A172 (cell line): ENCODE data around the gene CTR9. TPM values are rescaled to one million over a fixed set of nuclear protein-coding genes. Genes with fewer than 3 reads are reported as not detected.
A peak's percentile ranks its signal among the peaks of the same experiment; 100 is the strongest.

ENCODE experiments used
- DNase-seq: peaks from one replicate; pipeline ENCODE4 v3.0.0-alpha.2; 2015; ENCODE audit warnings: low spot score
- total RNA-seq: library from RNA; depleted of rRNA; stranded (reverse); fragments of >200 nt; shearing (Covaris generic); gene quantifications from 2 replicates; pipeline ENCODE4 v1.2.3, GENCODE V29; 2014

Gene CTR9
- total RNA-seq, 1 experiment from 2014 or later = 22.6 TPM

DNA sequence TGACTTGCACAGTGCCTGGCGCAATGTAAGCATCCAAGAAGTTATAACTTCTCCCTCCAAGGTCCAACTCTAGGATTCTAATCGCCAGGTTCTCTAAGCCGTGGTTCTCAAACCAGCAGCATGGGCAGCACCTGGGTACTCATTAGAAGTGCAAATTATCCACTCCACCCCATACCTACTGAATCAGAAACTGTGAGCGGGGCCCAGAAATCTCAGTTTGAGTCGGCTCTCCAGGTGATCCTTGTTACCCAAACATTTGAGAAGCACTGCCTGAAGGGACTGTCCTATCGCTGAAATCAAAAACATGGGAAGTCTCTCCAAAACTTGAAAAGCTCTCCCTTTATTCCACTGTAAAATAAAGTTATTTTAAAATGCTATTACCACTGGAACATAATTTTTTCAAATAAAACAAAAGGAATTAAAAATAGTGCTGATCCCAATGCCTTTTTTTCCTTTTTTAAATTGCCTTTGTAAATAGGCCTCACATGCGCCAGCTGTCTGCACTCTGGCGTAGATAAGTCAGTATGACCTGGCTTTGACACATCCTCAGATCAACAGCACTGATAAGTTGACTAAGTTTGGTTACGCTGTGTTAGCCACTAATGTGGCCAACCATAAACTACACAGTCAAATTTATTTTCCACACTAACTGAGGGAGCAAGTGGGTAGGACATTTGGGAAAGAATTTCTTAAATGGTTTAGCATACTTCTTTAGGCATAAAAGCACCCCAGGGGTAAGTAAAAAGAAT, 8.4 kb upstream of the CTR9 start:
- peak; percentile 59 for DNase-seq

- no peak for DNase-seq
Measured at GRCh38 chr11:10743354-10744000, 7.6 kb upstream of the CTR9 start.

- DNase-seq = no peak
Measured at GRCh38 chr11:10744206-10744605, 6.8 kb upstream of the CTR9 start.

GRCh38 chr11:10746871-10747270, 4.2 kb upstream of the CTR9 start:
- DNase-seq = no peak

DNA sequence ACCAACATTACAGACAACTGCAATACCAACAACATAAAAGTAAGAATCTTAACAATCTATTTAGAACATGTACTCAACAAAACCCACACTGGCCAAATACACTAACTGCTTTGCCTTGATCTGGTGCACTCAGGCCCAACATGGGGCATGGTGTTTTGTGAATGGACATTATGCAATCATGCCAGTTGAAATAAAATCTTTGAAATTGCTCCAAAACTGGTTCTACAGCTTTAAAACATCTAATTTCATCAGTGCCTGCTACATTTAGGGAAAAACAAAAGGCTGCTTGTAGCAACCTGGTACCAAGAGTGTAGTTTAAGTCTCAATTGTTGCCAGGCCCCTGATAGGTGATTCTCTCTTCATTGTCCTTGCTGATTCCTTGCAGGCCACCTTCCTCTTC, 3.3 kb upstream of the CTR9 start:
- no peak for DNase-seq

- DNase-seq = no peak
Measured at GRCh38 chr11:10749476-10749875, 1.6 kb upstream of the CTR9 start.

DNA sequence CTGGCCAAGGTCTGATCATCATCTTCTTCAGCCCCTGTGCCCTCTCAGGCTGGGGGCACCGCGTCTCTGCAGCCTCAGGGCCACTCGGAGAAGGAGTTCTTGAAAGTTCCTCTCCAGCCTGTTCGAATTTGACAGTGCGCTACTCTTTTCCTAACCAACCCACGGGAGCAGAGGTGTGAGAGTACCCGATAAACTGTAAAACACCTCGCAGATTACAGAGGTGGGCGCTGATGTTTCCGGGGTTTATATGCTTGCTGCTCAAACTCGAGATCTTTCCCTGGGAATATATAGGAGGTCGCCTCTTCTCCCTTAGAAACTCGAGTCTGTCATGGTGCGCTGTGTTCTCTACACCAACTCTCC, 515 bp downstream of the CTR9 start:
- DNase-seq = no peak

- DNase-seq = no peak
Measured at GRCh38 chr11:10752061-10752460, 1.0 kb downstream of the CTR9 start.

DNA sequence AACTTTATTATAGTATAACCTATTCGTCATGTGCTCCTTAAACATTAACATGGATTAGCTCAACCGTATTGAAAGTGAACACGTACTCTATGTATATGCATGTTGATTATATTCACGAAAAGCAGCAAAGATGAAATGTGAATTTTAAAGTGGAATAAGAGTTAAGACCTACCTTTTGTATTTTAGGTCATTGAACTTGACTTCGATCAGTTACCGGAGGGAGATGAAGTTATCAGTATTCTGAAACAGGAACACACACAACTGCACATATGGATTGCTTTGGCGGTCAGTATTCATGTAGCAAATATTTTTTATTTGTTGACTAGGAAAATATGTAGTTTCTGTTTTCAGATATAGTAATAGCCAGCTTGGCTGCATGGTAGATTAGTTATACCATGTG, 1.4 kb downstream of the CTR9 start:
- no peak for DNase-seq

GRCh38 chr11:10758957-10759356, 7.9 kb downstream of the CTR9 start:
- no peak for DNase-seq

- no peak for DNase-seq
Measured at GRCh38 chr11:10761085-10761698, 10.1 kb downstream of the CTR9 start.

- no peak for DNase-seq
Measured at GRCh38 chr11:10762185-10762584, 11.1 kb downstream of the CTR9 start.

DNA sequence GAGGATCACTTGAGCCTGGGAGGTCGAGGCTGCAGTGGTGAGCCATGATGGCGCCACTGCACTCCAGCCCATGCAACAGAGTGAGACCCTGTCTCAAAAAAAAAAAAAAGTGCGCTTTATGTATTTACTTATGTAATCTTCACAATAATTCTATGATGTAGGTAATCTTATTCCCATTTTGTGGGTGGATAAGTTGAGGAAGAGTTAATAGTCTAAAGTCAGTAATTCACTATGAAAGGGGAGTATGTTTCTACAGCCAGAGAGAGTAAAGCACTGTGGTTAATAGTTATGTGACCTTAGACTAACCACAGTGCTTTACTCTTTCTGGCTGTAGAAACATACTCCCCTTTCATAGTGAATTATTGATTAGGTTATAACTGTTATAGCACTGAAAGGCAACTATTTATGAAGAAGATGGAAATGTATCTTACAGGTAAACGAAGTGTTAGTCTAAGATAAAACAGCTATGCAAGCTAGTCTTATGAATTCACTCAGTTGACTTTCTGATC, 11.9 kb downstream of the CTR9 start:
- no peak for DNase-seq

- no peak for DNase-seq
Measured at GRCh38 chr11:10763766-10764165, 12.7 kb downstream of the CTR9 start.

- no peak for DNase-seq
Measured at GRCh38 chr11:10764412-10764811, 13.4 kb downstream of the CTR9 start.

DNA sequence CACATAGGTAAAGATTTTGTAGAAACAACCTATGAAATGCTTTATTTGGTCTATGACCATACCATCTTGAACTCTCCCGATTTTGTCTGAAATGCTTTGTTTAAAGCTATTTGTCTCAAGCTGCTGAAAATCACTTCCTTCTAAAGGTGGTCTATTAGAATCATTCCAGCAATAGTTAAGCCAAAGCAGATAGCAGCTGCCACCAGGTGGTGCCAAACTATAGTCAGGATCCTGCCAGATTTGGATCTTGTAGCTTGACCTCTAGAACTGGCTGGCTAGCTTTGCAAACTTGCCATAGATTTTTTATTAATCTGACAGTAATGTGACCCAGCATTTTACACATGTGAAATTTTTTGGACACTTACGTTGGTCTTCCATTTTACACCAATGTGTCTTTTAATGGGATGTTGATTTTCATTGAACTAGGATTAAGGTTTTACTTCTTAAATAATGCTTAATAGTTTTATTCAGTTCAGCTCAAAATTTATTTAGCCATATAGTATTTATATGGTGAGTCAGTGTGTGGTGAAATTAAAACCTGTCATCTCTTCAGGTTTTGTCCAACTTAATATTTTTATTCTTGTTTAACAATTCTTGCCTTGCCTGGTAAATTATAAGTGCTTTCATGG, 19.7 kb downstream of the CTR9 start:
- peak; percentile 59 for DNase-seq

DNA sequence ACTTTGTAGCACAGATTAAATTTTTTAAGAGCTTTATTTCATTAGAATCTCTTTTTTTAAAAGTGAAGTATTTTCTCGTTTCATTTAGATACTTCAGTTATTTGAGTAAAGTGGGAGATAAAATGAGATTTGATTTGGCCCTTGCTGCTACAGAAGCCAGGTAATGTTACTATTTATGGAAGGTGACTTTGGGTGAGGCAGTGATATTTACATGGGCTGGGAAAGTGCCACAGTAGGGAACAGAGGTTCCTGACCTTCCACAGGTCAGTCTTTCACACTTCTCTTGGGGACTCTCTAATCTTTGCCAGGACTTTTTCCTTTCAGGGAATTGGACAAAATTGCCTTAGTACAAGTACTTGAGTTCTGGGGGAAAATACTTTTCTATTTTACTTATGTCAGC, 20.4 kb downstream of the CTR9 start:
- no peak for DNase-seq

DNA sequence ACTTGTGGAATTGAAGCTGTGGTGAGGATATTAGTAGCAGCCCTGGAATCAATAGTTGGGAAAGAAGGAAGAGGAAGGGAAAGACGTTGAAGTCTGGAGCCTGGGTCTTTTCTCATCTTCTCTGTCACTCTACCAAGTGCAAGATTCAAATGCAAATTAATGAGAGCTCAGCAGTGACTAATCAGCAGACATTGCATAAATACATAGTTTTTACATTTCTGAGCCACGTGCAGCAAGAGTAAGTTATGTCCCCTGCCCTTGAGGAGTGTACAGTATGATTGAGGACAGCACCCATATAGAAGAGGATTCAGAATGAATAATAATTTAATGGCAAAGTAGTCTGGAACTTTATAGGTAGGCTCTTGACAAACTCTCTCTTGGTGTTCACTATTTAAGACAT, 23.8 kb downstream of the CTR9 start:
- DNase-seq = no peak

DNA sequence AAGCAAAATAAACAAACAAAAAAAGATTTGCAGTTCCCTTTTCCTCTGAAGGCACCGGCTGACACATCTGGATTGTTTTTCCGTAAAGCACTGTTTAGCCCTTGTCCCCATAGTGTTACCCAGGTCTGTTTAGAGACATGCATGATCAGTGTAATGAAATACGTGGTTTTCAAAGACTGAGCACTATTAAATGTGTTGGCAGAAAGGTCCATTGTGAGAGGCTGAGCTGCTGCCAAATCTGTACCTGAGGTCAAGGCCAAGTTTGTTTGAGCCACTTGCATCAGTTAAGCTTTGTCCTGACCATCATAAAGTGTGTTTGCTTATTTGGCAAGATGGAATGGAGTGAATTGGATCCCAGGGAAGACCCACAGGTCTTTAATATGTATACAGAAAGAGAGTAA, 26.3 kb downstream of the CTR9 start:
- DNase-seq = no peak

DNA sequence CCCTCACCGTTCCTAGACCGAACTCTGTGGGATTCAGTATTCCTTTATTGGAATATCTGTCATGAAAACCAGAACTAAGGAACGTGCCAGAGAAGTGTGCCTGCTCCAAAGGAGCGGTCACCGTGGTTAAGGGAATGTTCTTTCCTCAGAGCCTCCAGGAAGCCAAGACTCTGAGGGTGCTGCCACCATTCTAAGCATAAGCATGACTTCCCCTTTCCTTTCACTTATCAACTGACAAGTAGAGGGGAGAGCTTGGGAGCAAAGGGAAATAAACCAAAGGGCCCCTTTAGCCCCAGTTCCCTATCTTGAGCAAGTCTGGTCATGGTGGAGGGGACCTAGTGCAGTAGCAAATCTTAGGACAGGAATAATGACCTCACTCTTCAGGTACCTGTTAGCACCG, 26.8 kb downstream of the CTR9 start:
- no peak for DNase-seq

- no peak for DNase-seq
Measured at GRCh38 chr11:10778217-10778970, 27.3 kb downstream of the CTR9 start.

DNA sequence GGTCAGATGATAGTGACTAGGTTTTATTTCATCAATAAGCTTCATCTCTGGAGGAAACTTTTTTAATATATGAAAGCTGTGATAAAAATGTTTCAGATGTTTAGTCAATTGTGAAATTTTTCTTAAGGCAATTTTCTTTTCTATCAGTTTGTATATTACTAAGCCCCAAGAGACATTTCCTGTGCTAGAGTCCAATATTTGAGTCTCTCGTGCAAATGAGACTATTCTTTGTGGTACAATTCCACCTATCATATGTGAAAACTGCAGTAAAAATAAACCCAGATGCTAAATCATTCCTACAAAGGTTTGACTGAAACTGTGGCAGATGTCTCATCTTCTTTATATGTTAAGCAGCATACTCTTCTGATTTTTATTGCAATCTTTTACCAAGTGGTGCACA, 28.0 kb downstream of the CTR9 start:
- DNase-seq = no peak
